ENCODE data around the gene NCOA6. TPM values are rescaled to one million over a fixed set of nuclear protein-coding genes. Genes with fewer than 3 reads are reported as not detected.

Gene NCOA6
- total RNA-seq, 4 donors from 2014 or later: 11.6 to 21.8 (median 18.1) TPM

- Histone ChIP-seq H3K4me3 (no peak overlapping the region), H3K36me3 (no peaks in the 10 kb centered on the region), H3K9me3 (no peaks in the 10 kb centered on the region), H3K27me3 (no peaks in the 10 kb centered on the region), H3K27ac (no peak overlapping the region), H3K4me1 (peaks cover 6 to 23% (median 13%) of the 10 kb centered on the region in 3 donors)
- TF ChIP-seq POLR2A (IDR thresholded peaks at IDR 0.05) (no peak), CTCF (IDR thresholded peaks at IDR 0.05) (no peak)
- intact Hi-C loops (cut with DNase I): no loop called here
- DNase-seq: no peak
- 83 to 87% methylated on average over 5 of the region's 5 CpGs for WGBS, 2 donors
These were observed 152.0 kb downstream of the NCOA6 start for GRCh38 chr20:34673412-34673811.

DNA sequence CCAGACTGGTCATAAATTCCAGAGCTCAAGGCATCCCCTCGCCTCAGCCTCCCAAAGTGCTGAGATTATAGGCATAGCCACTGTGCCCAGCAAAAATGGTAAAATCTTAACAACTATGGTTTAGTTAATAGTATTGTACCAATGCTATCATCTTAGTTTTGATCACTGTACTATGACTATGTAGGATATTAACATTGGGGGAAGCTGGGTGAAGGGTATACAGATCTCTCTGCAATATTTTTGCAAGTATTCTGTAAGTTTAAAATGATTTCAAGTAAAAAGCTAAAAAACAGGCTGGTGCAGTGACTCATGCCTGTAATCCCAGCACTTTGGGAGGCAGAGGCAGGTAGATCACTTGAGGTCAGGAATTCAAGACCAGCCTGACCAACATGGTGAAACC, 156.4 kb downstream of the NCOA6 start:
- H3K27me3 ChIP-seq: no peaks in the 10 kb centered on the region
- no peaks in the 10 kb centered on the region for H3K36me3 ChIP-seq
- WGBS, 2 donors: 83 to 93% methylated on average over 1 of the region's 1 CpG
- intact Hi-C loops (cut with DNase I): no loop called here
- TF ChIP-seq CTCF (IDR thresholded peaks at IDR 0.05) (no peak), POLR2A (IDR thresholded peaks at IDR 0.05) (no peak)
- H3K4me3 ChIP-seq: no peak overlapping the region
- H3K4me1 ChIP-seq: no peaks in the 10 kb centered on the region
- H3K27ac ChIP-seq: no peak overlapping the region
- no peak for DNase-seq
- H3K9me3 ChIP-seq: no peaks in the 10 kb centered on the region

Small RNA genes within 50 kb of the gene (small RNA-seq; reads per million reads assigned to genes)
- gene AL118520.1: 0 to 0.14 (median 0) reads per million in 4 donors

Other genes with a start within 250 kb of the NCOA6 start
- gene PIGU, start 148.6 kb downstream of the NCOA6 start, total RNA-seq: 10 to 100 TPM; 14.8 to 27.1 (median 17.6) TPM
- gene TP53INP2, start 121.3 kb downstream of the NCOA6 start, total RNA-seq: 10 to 100 TPM; 11.8 to 40.8 (median 36.2) TPM
- gene GGT7, start 47.2 kb upstream of the NCOA6 start, total RNA-seq: 1 to 10 TPM; 1.8 to 8.2 (median 5.1) TPM
- gene ACSS2, start 51.0 kb upstream of the NCOA6 start, total RNA-seq: 10 to 100 TPM; 29.5 to 69.1 (median 43.6) TPM
- gene GSS, start 130.2 kb upstream of the NCOA6 start, total RNA-seq: 10 to 100 TPM; 61.3 to 75.2 (median 64.5) TPM
- under 1 TPM in 1 of 4 donors, not detected in 3; 0.19 TPM for gene MYH7B, start 130.2 kb upstream of the NCOA6 start, total RNA-seq

Data from esophagus squamous epithelium (tissue), 5 donors.